GM12878 (cell line): ENCODE data around the gene MCC.

Source experiments
- BCL11A ChIP-seq: IDR thresholded peaks from 2 replicates; pipeline ENCODE4 v1.6.1; 2011; ENCODE audit warnings: low read depth, low read length
- BRCA1 ChIP-seq: IDR thresholded peaks from 2 replicates; pipeline ENCODE4 v1.6.1; 2011; ENCODE audit warnings: low read depth, low read length, improper control_type of control experiment
- CEBPB ChIP-seq, 2 experiments: fragments of 150-350 bp in 1 of 2; IDR thresholded peaks; 2 replicates each; pipeline ENCODE4 v1.6.1; 2012 to 2014; ENCODE audit warnings: low read depth in 2 of 2, low read length in 2 of 2, borderline replicate concordance in 1 of 2, inconsistent platforms in 1 of 2
- CTCF ChIP-seq, 3 experiments: IDR thresholded peaks in 2 of 3; conservative IDR thresholded peaks in 1 of 3; 2 replicates each; pipeline ENCODE4 v1.5.1; 2011; ENCODE audit warnings: low read depth in 3 of 3, low read length in 3 of 3, mild to moderate bottlenecking in 3 of 3, control low read depth in 2 of 3, moderate library complexity in 2 of 3, inconsistent platforms in 1 of 3, mixed read lengths in 1 of 3; ENCODE audit not compliant: control insufficient read depth in 2 of 3, insufficient read depth in 1 of 3; ENCODE audit errors: extremely low read depth in 1 of 3
- EZH2 ChIP-seq: IDR thresholded peaks from 2 replicates; pipeline ENCODE4 v1.6.1; 2012; ENCODE audit warnings: low read depth, mild to moderate bottlenecking, control low read depth, inconsistent platforms, low read length, borderline replicate concordance; ENCODE audit not compliant: control insufficient read depth
- FOS ChIP-seq: IDR thresholded peaks from 3 replicates; pipeline ENCODE4 v1.6.1; 2011; ENCODE audit warnings: borderline replicate concordance; ENCODE audit not compliant: insufficient read length; ENCODE audit errors: extremely low read depth
- GABPA ChIP-seq: IDR thresholded peaks from 2 replicates; pipeline ENCODE4 v1.6.1; 2014; ENCODE audit warnings: antibody characterized with exemption, low read depth, mild to moderate bottlenecking, inconsistent platforms
- KAT2A ChIP-seq: conservative IDR thresholded peaks from 2 replicates; pipeline ENCODE4 v1.6.1; 2011; ENCODE audit warnings: low read depth, low read length; ENCODE audit not compliant: control insufficient read depth
- MAX ChIP-seq: IDR thresholded peaks from 2 replicates; pipeline ENCODE4 v1.6.1; 2012; ENCODE audit warnings: low read depth, low read length, improper control_type of control experiment
- NFIC ChIP-seq: IDR thresholded peaks from 2 replicates; pipeline ENCODE4 v1.6.1; 2012; ENCODE audit warnings: low read depth, mild to moderate bottlenecking, inconsistent platforms, low read length, moderate library complexity
- POLR2AphosphoS5 ChIP-seq: IDR thresholded peaks from 2 replicates; pipeline ENCODE4 v1.6.1; 2011; ENCODE audit warnings: mild to moderate bottlenecking, low read length, inconsistent platforms
- USF2 ChIP-seq: IDR thresholded peaks from 2 replicates; pipeline ENCODE4 v1.6.1; 2011; ENCODE audit warnings: low read depth, low read length, improper control_type of control experiment, borderline replicate concordance
- YY1 ChIP-seq: IDR thresholded peaks from 2 replicates; pipeline ENCODE4 v1.6.1; 2011; ENCODE audit warnings: low read depth, mild to moderate bottlenecking, low read length
- ZNF384 ChIP-seq: IDR thresholded peaks from 2 replicates; pipeline ENCODE4 v1.6.1; 2012; ENCODE audit warnings: low read depth, mild to moderate bottlenecking, low read length, improper control_type of control experiment, borderline replicate concordance

- TF ChIP-seq FOS, result no peak
- TF ChIP-seq NFIC, result no peak
- no peak for TF ChIP-seq MAX
- no peak for TF ChIP-seq CTCF (IDR thresholded peaks at IDR 0.05 in 2 of 3, conservative IDR thresholded peaks at IDR 0.05 in 1 of 3; ENCODE audit: control insufficient read depth in 2 of 3, extremely low read depth in 1 of 3, insufficient read depth in 1 of 3, low read depth in 3 of 3, low read length in 3 of 3)
- TF ChIP-seq POLR2AphosphoS5, result no peak
- no peak for TF ChIP-seq EZH2
- TF ChIP-seq ZNF384, result no peak
- no peak for TF ChIP-seq USF2
- no peak for TF ChIP-seq YY1
- TF ChIP-seq BRCA1, result no peak
- no peak for TF ChIP-seq KAT2A
- TF ChIP-seq BCL11A, result no peak
- TF ChIP-seq CEBPB (IDR thresholded peaks at IDR 0.05; ENCODE audit: borderline replicate concordance in 1 of 2, low read depth in 2 of 2, low read length in 2 of 2), result no peak
- TF ChIP-seq GABPA, result no peak
Measured at GRCh38 chr5:113099822-113100221, 388.4 kb downstream of the MCC start.
